C4-2B (cell line): ENCODE data around the gene SMTNL2.

ENCODE experiments used
- H3K27ac ChIP-seq: fragments of 450-650 bp; 2 replicates; pipeline ENCODE4 v1.5.1; 2017
- ZFX ChIP-seq: fragments of 450-650 bp; IDR thresholded peaks from 2 replicates; pipeline ENCODE4 v1.6.1; 2017
- TF ChIP-seq, protein P1 (sequence below): fragments of 450-650 bp; conservative IDR thresholded peaks from 2 replicates; pipeline ENCODE4 v1.5.1; 2017; ENCODE audit warnings: mild to moderate bottlenecking

Gene SMTNL2

GRCh38 chr17:4657678-4658077 is 73.3 kb downstream of the SMTNL2 start:
- TF ChIP-seq, protein P1, sequence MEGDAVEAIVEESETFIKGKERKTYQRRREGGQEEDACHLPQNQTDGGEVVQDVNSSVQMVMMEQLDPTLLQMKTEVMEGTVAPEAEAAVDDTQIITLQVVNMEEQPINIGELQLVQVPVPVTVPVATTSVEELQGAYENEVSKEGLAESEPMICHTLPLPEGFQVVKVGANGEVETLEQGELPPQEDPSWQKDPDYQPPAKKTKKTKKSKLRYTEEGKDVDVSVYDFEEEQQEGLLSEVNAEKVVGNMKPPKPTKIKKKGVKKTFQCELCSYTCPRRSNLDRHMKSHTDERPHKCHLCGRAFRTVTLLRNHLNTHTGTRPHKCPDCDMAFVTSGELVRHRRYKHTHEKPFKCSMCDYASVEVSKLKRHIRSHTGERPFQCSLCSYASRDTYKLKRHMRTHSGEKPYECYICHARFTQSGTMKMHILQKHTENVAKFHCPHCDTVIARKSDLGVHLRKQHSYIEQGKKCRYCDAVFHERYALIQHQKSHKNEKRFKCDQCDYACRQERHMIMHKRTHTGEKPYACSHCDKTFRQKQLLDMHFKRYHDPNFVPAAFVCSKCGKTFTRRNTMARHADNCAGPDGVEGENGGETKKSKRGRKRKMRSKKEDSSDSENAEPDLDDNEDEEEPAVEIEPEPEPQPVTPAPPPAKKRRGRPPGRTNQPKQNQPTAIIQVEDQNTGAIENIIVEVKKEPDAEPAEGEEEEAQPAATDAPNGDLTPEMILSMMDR = no peak
- TF ChIP-seq ZFX = no peak
- no peak overlapping the region for H3K27ac ChIP-seq
